ENCODE data around the gene PMCH. TPM values are rescaled to one million over a fixed set of nuclear protein-coding genes. Genes with fewer than 3 reads are reported as not detected.

Gene PMCH, protein sequence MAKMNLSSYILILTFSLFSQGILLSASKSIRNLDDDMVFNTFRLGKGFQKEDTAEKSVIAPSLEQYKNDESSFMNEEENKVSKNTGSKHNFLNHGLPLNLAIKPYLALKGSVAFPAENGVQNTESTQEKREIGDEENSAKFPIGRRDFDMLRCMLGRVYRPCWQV
- total RNA-seq (2022; extraction: Qiagen RNA extraction; ENCODE audit: low read depth), result not detected in 5 replicates

DNA sequence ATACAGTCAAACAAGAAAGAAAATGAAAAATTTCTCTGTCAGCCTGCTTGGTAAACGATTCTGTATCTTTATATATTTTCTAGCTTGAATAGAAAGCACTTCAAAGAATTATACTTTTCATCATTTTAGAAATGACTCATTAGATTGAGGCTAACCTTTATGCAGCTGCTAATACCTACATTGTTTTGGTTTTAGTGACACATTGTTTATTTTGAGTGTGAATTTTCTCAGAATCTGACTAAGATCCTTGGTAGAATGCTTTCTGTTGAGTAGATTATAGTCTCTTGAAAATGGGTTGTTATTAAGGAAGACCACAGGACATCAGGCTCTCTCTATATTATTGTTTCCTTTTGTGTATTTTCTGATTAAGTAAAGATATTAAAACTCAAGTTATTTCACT, at the start of gene PMCH:
TSS of gene PMCH (minus strand) at position 45 of the 400 bp plus-strand sequence. CDS start 63 bp downstream, outside the sequence.

Other genes with a start within 250 kb of the PMCH start
- gene WASHC3, start 135.8 kb downstream of the PMCH start, total RNA-seq (2022; extraction: Qiagen RNA extraction; ENCODE audit: low read depth), result 27.5 to 42.6 TPM (median 30.4 TPM) in 5 replicates
- gene NUP37, start 77.7 kb downstream of the PMCH start, total RNA-seq (2022; extraction: Qiagen RNA extraction; ENCODE audit: low read depth), result 59.2 to 85.3 TPM (median 68.3 TPM) in 5 replicates
- gene PARPBP, start 77.7 kb downstream of the PMCH start, total RNA-seq (2022; extraction: Qiagen RNA extraction; ENCODE audit: low read depth), result 13.7 to 23.6 TPM (median 21.6 TPM) in 5 replicates